Measurements from ENCODE around the gene CBY1.

Gene CBY1

DNA sequence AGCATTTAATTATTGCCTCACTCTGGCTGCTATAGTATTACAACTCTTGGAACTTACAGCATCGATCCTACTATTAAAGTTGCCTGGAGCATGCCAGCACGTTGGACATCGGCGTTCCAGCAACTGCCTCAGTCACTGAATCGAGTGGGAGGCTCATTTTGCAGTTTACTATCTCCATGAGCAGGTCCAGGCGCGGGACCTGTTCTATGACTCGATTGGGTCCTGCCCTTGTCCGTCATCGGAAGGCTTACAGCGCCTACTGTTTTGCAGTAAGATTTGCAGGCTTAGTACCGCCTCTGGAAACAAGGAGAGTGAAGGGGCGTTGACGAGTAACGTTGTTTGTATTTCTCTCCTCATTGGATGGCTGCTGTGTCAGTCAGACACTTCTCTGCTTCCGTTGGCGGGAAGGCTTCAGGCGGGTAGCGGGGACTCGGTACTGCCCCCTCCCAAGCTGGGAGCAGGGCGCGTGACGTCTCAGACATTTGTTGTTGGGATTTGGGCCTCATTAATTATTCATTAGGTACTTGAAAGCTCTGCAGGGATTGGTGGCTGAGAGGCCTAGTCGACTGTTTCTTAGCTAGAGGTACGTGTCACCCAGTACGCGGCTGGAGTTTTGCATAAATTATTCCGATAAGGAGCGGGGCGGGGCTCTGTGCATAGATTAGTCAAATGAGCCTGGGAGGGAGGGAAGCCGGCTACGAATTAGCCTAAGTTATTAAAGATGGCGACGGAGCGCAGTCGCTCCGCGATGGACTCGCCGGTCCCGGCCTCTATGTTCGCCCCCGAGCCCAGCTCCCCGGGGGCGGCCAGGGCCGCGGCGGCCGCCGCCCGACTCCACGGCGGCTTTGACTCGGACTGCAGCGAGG is 49.0 kb downstream of the CBY1 start, which contains the start of gene GTPBP1:
Gene GTPBP1, plus strand, starts transcription at position 710 of the 866 bp plus-strand sequence. Its CDS starts 12 bp downstream, at position 722.
- DNase-seq = peak; percentile 95

DNA sequence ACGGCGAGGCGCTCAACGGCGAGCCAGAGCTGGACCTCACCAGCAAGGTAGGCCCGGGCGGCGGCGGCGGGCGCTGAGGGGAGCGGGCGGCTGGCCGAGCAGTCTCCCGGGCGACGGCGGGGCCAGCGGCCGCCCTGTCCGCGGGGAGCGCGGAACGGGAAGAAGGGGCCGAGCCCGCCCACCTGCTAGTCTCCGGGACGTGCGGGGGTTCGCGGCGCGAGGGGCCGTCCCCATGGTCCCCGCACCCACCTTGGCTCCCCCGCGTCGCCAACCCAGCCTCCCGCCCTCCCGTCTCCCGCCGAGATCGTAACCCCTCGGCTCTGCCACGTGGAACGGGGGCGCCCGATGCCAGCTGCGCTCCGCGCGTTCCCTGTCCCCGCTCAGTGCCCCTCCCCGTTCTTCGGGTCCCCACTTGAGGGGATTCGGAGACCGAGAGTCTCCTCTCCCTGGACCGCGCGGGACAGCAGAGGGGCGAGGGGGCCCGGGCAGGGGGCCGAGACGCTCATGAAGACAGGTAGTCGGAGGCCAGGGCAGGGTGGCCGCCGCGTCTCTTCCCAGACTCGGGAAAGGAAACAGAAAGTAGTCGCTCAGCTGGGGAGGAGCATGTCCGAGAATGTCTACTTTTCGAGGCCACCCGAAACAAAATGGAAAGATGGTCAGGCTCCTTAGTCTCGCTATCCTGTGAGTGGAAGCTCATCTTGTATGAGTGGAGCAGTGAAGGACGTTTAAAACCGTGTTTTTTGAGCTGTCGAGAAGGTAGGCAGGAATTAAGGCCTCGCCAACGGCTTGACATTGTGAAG is 49.9 kb downstream of the CBY1 start:
- peak; percentile 52 for DNase-seq

DNA sequence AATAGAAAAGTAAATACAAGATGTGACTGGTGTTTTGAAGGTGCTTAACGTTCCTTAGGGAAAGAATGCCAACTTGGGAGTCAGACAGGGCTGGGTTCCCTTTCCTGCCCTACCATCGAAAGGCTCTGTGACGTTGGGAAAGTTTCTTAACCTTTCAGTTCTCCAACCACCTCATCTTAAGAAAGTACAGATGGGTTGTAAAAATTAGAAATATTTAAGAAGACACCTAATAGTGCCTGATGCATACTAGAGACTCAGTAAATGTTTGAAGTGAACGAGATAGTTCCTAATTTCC is 50.4 kb downstream of the CBY1 start:
- DNase-seq = no peak

DNA sequence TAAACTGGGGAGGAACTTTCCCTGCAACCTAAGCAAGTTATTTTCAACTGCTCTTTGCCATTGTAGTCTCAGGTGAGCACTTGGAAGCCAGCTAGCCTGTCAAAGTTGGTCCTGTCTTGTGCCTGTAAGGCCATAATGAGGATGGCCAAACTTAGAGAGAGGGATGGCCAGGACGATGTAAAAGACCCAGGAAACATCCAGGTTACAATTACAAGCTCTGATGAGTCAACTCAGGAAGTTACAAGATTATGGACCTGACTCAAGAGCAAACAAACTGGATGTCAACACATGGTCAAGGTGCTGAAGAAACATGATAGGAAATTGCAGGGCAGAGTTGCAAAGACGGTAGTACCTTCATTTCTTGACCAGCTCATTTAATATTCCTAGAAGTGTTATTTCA is 50.9 kb downstream of the CBY1 start:
- no peak for DNase-seq

DNA sequence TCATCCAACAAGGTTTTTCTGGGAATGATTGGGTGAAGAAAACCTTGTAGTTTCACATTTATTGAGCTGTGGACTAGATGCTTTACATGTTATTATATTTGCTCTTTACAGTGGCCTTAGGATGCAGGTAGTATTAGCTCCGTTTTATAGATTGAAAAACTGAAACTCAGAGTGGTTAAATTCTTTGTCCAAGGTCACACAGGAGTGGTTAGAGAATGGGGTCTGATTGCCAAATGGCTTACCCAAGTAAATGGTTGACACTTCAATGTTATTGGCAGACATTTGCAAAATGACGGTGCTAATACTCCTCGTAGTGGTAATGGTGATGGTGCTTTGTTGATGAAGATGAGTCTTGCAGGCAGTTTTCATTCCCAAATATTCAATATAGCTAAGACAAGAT is 51.5 kb downstream of the CBY1 start:
- no peak for DNase-seq

DNA sequence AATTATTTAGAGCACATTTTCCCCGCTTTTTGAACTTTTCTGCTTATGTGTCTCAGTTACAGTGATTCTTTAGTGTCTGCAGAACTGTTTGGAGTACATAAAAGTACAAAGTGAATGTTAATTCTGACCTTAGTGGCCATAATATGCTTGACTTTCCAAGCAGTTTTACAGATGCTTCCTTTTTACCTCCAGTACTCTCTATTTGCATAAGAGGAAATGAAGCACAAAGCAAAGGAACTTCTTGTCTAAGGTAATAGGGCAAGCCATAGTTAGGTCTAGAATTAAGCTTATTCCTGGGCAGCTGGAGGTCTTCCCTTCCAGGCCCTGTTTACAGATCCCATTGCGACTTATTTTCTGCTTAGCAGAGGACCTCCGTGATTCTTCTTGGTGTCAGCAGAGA is 52.9 kb downstream of the CBY1 start:
- no peak for DNase-seq

DNA sequence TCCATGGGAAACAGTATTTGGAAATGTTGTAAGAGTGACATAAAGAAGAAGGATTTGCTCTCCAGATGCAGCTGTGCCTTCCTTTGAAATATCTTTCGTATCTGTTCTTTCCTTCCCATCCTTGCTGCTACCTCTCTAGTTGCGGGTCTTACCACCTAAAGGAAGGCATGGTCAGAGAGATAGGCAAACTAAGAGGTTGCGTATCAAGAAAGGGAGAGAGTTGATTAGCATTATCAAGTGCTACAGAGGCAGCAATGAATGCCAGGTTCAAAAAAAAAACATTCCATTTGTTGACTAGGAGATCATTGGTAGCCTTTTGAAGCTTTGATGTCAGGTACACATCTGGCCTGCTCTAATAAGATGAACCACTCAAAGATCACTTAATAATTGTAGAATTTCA is 53.9 kb downstream of the CBY1 start:
- no peak for DNase-seq

DNA sequence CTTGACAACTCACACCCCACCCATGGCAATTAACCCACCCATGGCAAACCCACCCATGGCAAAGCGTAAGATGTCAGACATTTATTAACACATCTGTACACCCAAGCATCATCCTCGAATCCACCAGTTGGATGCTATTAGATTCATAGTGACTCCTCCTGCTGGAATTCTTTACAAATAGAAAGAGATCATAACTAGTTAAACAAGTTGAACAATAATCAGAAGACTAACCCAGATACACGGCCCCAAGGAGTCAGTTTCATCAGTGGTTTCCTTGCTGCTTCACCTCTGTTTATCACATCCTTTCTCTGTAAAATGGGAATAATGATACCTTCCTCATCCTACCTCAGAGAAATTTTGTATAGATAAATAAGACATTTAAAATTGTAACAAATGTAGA is 54.4 kb downstream of the CBY1 start:
- DNase-seq = no peak

DNA sequence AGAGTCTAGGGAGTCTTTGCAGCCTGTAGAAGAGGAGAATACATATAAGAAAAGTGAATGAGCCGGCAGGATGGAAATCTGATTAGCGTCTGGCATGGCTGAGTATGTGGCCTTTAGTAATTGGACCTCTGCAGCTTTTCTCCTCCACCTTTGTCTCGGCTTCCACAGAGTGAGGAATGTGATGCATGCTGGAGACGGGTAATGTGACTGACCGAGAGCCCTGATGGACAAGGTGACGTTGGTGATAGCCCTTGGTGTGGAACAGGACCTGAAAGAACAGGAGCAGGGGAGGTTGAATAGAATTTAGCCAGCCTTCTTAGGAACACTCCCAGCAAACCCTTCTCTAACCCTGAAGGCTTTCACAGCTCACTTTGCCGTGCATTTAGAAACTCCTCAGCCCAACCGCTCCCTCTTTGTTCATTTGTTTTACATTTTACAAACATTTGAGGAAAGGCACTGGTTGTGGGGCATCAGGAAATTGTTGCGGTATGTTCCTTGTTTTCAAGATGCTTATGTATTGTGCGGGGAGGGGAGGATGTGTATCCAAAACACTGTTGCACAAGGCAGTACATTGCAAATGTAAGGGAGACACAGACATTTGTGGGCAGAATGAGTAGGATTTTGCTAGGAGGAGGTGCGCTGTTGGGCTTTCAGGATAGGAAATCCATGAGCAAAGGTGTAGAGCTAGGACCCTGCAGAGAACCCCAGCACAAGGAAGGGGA is 56.2 kb downstream of the CBY1 start:
- no peak for DNase-seq

DNA sequence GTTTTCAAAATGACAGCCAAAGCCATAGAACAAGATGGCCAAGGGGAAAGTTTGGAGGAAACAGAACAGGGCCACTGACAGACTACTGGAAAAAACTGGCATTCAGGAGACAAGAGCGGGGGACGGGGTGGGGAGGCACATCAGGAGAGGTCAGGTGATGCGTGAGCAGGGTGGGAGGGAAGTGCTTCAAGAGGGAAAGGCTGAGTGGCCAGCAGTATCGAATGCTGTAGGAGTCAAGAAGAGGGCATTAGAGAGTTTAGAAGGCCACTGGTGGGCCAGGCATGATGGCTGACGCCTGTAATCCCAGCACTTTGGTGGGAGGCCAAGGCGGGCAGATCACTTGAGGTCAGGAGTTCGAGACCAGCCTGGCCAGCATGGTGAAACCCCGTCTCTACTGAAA is 57.5 kb downstream of the CBY1 start:
- no peak for DNase-seq

DNA sequence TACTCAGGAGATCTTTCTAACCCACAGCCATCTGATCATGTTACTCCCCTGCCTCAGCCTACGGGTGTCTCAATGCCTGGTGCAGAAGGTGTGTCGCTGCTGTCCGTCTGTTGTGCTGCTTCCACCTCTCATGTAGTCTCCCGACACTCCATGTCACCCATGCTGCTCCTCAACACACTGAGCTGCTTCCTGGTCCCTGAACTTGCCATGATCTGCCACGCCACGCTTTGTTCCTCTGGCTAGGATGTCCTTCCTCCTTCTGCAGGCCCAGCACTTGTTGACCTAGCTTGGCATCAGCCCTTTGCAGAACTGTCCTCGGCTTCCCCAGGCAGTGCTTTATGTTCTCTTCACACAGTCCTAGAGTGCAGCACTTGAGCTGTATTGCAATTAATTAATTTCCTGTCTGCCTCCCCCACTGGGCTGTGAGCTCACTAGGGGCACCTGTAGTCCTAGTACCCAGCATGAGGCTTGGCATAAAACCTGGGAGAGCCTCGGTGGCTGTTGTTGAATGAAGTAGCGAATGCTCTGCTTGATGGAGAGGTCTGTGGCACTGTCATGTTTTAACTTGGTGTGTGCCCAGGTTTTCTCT is 58.8 kb downstream of the CBY1 start:
- DNase-seq = no peak

DNA sequence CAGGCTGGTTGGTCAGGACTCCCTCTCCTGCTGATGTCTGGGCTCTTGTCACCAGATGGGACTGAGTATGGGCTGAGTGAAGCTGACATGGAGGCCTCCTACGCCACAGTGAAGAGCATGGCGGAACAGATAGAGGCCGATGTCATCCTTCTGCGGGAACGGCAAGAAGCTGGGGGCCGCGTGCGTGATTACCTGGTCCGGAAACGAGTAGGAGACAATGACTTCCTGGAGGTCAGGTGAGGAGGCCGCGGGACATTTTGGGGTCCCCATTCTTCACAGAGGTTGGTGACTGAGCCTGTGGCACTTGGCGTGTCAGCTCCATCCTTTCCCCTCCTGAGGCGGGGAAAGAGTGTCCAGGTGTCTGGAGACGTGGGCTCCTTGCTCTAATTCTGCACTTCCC is 59.4 kb downstream of the CBY1 start:
- DNase-seq = no peak

DNA sequence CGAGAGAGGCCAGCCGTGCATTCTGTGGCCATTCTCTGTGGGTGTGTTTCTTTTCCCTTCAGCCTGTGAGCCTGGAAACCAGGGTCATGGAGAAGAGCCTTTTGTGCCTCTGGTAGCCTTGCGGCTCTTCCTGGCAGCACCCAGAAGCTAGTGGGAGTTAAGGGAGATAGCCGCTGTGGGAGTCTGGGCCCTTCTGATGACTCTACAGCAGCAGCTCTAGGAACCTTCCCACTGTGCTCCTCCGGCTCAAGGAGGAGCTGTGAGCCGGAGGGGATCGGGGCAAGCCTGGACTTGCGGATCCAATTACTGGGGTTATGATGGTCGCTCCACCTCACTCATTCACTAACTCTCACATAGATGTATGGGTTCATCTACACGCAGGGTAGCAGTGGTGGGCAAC is 59.8 kb downstream of the CBY1 start:
- DNase-seq = no peak

DNA sequence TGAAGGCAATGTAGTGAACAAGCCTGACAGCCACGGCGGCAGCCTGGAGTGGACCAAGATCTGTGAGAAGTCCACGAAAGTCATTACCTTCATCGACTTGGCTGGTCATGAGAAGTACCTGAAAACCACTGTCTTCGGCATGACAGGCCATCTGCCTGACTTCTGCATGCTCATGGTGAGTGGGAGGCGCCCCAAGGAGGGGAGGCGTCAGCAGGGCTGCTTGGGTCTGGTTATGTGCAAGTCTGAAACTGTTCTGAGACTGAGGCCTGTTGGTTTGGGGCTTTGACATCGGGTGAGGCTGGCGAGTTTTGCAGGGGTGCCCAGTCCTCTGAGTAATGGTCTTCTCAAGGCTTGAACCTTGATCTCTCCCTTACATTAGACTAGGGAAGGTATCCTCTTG is 60.4 kb downstream of the CBY1 start:
- DNase-seq = no peak

DNA sequence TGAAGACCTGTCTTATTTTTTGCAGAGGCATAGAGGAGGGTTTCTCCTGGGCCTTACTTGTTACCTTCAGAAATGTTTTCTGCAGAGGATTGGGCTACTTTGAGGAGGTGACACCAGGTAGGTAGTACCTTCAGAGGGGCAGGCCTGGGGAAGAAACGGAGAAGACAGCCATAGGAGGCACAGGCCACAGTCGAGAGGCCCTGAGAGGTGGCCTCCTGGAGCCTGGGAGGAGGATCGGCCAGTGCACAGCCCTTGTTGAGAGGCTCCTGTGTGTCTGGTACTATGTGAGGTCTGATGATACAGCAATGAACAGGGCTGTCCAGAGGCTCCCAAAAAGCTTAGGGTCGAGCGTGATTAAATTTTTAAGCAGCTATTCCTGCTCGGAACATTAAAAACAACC is 60.8 kb downstream of the CBY1 start:
- DNase-seq = no peak

DNA sequence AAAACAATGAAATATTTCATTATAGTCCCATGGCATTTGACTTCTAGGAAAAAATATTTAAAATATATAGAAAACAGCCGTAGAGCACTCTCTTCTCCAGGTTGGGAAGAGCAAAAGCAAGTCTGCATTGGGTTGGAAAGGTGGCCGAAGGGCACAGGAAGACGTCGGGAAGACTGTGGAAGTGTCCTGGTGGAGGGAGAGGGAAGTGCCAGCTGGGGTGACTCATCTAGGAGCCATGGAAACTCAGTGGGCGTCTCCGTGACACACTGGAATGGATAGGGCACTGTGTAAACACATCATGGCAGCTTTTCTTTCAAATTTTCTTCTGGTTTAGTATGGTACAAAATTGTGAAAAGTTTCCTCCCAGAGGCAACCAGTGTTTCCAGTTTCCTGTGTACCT is 62.0 kb downstream of the CBY1 start:
- DNase-seq = no peak

DNA sequence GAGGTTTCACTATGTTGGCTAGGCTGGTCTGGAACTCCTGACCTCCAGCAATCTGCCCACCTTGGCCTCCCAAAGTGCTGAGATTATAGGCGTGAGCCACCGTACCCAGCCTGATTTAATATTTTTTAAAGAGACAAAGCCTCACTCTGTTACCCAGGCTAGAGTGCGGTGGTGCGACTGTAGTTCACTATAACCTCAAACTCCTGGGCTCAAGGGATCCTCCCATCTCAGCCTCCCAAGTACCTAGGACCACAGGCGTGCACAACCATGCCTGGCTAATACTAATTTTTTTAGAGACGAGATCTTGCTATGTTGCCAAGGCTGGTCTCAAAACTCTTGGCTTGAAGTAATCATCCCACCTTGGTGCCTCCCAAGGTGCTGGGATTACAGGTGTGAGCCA is 62.8 kb downstream of the CBY1 start:
- DNase-seq = no peak

DNA sequence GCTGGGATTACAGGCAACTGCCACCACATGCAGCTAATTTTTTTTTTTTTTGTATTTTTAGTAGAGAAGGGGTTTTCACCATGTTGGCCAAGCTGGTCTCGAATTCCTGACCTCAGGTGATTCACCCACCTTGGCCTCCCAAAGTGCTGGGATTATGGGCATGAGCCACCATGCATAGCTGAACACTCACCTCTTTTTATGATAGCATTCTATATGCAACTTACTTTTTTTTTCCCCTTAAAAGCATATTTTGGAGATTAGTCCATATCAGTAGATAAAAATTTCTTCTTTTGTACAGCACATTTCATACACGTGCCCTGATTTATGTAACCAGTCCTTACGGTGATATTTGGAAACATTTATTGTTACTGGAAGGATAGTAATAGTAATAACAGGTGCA is 63.9 kb downstream of the CBY1 start:
- no peak for DNase-seq

DNA sequence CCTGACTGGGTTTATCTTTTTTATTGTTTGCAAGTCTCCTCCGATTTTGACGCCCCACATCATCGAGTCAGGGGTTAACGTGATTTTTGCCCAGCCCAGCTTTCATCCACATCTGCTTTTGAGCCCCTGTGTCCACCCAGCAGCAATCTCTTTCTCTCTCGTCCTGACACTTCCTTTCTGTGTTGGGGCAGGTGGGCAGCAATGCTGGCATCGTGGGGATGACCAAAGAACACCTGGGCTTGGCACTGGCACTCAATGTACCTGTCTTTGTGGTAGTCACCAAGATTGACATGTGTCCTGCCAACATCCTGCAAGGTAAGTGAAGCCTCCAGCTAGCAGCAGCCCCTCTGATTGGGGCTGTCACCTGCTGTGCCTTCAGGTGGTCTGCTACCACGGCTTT is 65.1 kb downstream of the CBY1 start:
- DNase-seq = no peak
